NT2/D1 (cell line): ENCODE results near the gene FUT7.

Source experiments
- DNase-seq: peaks from one replicate; pipeline ENCODE4 v3.0.0-alpha.2; 2011; ENCODE audit warnings: low read depth, low spot score
- H3K27me3 ChIP-seq: 2 replicates; pipeline ENCODE4 v1.6.0; 2011; ENCODE audit warnings: mild to moderate bottlenecking; ENCODE audit not compliant: insufficient read length, insufficient read depth
- H3K36me3 ChIP-seq: 2 replicates; pipeline ENCODE4 v1.6.1; 2011; ENCODE audit warnings: mild to moderate bottlenecking, low read length, mixed read lengths; ENCODE audit not compliant: insufficient read depth, insufficient read length
- H3K4me1 ChIP-seq: 2 replicates; pipeline ENCODE4 v1.5.1; 2011; ENCODE audit not compliant: insufficient read depth, insufficient read length
- H3K4me3 ChIP-seq: 2 replicates; pipeline ENCODE4 v1.5.1; 2011; ENCODE audit warnings: low read depth; ENCODE audit not compliant: insufficient read length
- H3K9ac ChIP-seq: 2 replicates; pipeline ENCODE4 v1.6.0; 2011; ENCODE audit warnings: low read depth; ENCODE audit not compliant: insufficient read length
- H3K9me3 ChIP-seq: 2 replicates; pipeline ENCODE4 v1.5.1; 2011; ENCODE audit warnings: mild to moderate bottlenecking, low read length; ENCODE audit not compliant: insufficient read depth
- SUZ12 ChIP-seq: IDR thresholded peaks from 2 replicates; pipeline ENCODE4 v1.6.1; 2011; ENCODE audit not compliant: insufficient read length, insufficient read depth; ENCODE audit errors: extremely low read depth
- YY1 ChIP-seq: IDR thresholded peaks from 2 replicates; pipeline ENCODE4 v1.6.1; 2011; ENCODE audit not compliant: insufficient read length, insufficient read depth
- ZNF274 ChIP-seq: IDR thresholded peaks from 2 replicates; pipeline ENCODE4 v1.6.1; 2011; ENCODE audit warnings: mild to moderate bottlenecking, low read depth, low read length

FUT7 gene

DNA sequence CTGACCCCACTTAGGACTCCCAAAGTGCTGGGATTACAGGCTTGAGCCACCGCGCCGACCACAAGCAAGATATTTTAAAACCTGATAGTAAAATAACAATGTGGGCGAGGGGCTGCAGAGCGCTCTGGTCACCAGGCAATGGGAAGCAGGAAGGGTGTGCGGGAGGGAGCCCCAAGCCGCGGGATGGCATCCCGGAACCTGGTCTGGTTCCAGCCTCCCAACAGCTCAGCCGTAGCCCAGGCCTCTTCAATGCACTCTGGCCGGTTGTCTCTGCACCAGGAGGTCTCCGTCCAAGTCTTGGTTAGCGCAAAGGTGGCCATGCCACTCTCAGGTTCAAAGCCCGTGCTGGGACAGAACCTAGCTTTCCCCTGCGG lies 44.7 kb upstream of the FUT7 start:
- H3K27me3 ChIP-seq = peaks cover 12% of the 10 kb centered on the region
- peaks cover 20% of the 10 kb centered on the region for H3K36me3 ChIP-seq
- H3K4me1 ChIP-seq = peaks cover 12% of the 10 kb centered on the region
- DNase-seq = no peak
- H3K4me3 ChIP-seq = peak overlapping the region; percentile 22
- H3K9ac ChIP-seq = peak overlapping the region; percentile 79
- TF ChIP-seq YY1 (no peak), SUZ12 (no peak), ZNF274 (no peak)
- no peaks in the 10 kb centered on the region for H3K9me3 ChIP-seq

DNA sequence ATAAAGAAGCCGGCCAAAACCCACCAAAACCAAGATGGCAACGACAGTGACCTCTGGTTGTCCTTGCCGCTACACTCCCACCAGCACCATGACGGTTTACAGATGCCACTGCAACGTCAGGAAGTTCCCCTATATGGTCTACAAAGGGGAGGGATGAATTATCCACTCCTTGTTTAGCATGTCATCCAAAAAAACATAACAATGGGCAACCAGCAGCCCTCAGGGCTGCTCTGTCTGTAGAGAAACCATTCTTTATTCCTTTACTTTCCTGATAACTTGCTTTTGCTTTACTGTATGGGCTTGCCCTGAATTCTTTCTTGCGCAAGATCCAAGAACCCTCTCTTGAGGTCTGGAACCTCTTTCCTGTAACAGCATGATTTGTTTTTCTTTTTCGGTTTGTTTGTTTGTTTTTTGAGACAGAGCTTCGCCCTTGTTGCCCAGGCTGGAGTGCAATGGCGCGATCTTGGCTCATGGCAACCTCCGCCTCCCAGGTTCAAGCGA lies 43.4 kb upstream of the FUT7 start:
- no peak for TF ChIP-seq ZNF274
- TF ChIP-seq YY1 = peak; percentile 26
- no peak for TF ChIP-seq SUZ12
- no peak for DNase-seq
- Histone ChIP-seq H3K36me3 (peaks cover 13% of the 10 kb centered on the region), H3K9me3 (no peaks in the 10 kb centered on the region), H3K4me3 (no peak overlapping the region), H3K9ac (no peak overlapping the region), H3K4me1 (peaks cover 20% of the 10 kb centered on the region), H3K27me3 (peaks cover 12% of the 10 kb centered on the region)

DNA sequence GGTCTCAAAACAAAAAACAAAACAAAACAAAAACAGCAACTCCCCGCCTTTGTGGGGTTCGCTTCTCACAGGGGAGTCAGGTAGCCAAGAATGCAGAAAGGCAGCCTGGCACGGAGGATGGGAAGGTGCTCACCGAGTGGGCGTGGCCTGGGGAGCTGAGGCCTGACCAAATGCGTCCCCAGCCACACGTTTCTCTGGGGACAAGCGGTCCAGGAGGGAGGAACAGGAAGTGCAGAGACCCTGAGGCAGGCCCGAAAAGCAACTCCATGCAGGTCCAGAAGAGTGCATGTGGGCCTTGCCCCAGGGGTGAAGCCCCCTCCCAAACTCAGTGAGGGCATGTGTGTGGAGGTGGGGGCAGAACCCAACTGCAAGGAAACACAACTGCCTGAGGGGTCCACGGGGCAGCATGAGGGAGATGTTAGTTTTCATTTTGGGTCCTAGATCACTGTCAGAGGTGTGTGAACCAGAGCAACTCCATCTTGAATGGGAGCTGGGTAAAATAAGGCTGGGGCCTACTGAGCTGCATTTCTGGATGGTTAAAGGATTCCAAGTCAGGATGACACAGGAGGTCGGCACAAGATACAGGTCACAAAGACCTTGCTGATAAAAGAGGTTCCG lies 42.9 kb upstream of the FUT7 start:
- DNase-seq = no peak
- peaks cover 20% of the 10 kb centered on the region for H3K4me1 ChIP-seq
- H3K36me3 ChIP-seq = peaks cover 7% of the 10 kb centered on the region
- no peaks in the 10 kb centered on the region for H3K9me3 ChIP-seq
- peaks cover 12% of the 10 kb centered on the region for H3K27me3 ChIP-seq
- no peak overlapping the region for H3K9ac ChIP-seq
- H3K4me3 ChIP-seq = no peak overlapping the region
- TF ChIP-seq ZNF274 (no peak), SUZ12 (no peak), YY1 (no peak)

DNA sequence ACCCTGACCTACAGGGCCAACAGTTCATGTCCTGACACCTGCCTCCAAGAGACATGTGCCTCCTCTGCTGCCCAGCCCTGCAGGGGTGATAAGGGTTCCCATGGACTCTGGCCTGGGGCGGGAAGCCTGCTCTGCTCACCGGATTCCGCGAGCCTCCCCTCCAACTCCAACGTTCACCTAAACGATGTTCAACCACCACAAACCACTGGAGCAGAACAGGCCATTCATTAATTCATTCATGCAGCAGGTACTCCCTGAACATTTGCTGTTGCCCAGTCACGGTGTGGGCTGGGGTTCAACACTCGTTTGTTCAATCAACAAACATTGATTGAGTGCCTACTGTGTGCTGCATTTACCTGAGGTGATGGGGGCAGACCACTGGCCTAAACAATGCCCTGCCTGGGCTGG lies 42.1 kb upstream of the FUT7 start:
- H3K4me3 ChIP-seq = no peak overlapping the region
- DNase-seq = no peak
- no peaks in the 10 kb centered on the region for H3K9me3 ChIP-seq
- H3K9ac ChIP-seq = no peak overlapping the region
- H3K36me3 ChIP-seq = no peaks in the 10 kb centered on the region
- H3K4me1 ChIP-seq = peaks cover 20% of the 10 kb centered on the region
- H3K27me3 ChIP-seq = peaks cover 19% of the 10 kb centered on the region
- TF ChIP-seq YY1 = no peak
- no peak for TF ChIP-seq SUZ12
- no peak for TF ChIP-seq ZNF274

DNA sequence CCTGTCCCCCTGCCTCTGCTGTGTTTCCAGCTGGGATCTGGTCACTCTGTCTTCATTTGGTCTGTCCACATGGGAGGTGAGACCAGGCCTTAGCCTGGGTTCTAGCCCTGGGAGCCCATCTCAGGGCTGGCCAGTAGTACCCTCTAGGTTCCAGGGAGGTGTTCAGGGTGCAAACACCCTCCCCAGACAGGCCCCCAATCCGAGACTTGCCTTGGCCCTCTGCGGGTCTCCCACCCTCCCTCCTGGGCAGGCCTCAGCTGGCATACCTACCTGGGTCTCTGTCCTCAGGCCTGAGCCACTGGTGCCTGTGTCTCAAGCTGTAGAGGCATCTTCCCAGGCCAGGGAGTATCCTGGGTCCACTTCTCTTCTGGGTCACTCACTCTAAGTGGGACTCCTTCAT lies 39.4 kb upstream of the FUT7 start:
- Histone ChIP-seq H3K4me3 (peak overlapping the region; percentile 16), H3K9me3 (no peaks in the 10 kb centered on the region), H3K4me1 (peaks cover 30% of the 10 kb centered on the region), H3K36me3 (peaks cover 4% of the 10 kb centered on the region), H3K27me3 (peaks cover 15% of the 10 kb centered on the region), H3K9ac (peak overlapping the region; percentile 78)
- no peak for TF ChIP-seq SUZ12
- TF ChIP-seq ZNF274 = no peak
- TF ChIP-seq YY1 = no peak
- no peak for DNase-seq

DNA sequence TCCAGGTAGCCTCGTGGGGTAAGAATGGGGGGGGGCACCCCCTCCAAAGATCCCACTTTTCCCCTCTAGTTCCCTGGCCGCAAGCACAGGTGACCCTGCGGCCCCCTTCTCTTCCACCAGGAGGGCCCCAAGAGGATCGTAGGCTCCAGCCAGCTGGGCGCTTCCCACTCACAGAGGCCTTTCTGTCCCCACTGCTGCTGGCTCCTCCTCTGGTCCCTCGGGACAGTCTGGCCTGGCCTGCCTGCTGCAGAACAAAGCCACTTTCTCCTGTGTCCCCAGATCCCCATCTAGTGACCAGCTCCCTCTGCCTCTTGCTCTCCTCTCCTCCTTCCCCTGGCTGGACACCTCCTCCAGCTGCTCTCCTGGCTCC lies 39.0 kb upstream of the FUT7 start:
- Histone ChIP-seq H3K36me3 (peaks cover 8% of the 10 kb centered on the region), H3K27me3 (peaks cover 15% of the 10 kb centered on the region), H3K4me3 (peak overlapping the region; percentile 16), H3K9me3 (no peaks in the 10 kb centered on the region), H3K9ac (peak overlapping the region; percentile 78), H3K4me1 (peaks cover 30% of the 10 kb centered on the region)
- no peak for DNase-seq
- TF ChIP-seq YY1 = no peak
- no peak for TF ChIP-seq SUZ12
- no peak for TF ChIP-seq ZNF274

DNA sequence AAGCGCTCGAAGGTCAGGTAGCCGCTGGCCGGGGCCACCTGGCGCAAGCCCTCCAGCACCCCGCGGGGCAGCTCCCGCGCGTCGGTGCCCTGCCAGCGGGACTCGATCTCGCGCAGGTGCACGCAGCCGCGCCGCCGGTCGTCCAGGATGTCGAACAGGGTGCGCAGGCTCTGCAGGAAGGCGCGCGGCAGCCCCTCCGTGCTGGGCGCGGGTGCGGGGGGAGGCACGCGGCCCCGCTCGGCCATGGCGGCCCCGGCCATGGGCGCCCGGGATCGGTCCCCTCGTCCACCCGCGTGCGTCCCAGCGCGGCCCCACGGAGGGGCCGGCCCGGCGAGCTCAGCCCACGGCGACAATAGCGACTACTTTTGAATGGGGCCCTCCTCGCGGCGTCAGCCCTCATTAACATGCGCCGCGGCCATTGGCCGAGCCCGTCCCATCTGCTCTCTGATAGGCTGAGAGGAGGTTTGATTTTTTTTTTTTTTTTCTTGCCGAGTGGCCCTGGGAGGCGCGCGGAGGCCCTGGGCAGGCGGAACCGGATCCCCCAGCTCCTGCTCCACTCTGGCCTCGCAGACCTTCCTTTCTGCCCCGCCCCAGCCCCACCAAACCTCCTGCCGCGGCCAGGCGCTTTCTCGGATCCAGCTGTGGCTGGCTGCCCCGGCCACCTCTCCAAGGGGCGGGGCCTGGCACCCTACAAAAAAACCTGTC lies 38.5 kb upstream of the FUT7 start, which contains the start of gene SAPCD2:
TSS of gene SAPCD2 (minus strand) at position 357 of the 705 bp plus-strand sequence. CDS start at position 260, 97 bp downstream.
- Histone ChIP-seq H3K4me1 (peaks cover 30% of the 10 kb centered on the region), H3K27me3 (peaks cover 15% of the 10 kb centered on the region), H3K4me3 (peak within 1 kb of the TSS; percentile 71), H3K36me3 (peaks cover 13% of the 10 kb centered on the region), H3K9ac (peak within 1 kb of the TSS; percentile 90), H3K9me3 (no peaks in the 10 kb centered on the region)
- no peak for TF ChIP-seq ZNF274
- no peak for TF ChIP-seq SUZ12
- TF ChIP-seq YY1 = no peak
- DNase-seq = peak; percentile 80
